Liver (tissue), 3 donors: ENCODE results near the gene SCAP.
A peak's percentile ranks its signal among the peaks of the same experiment; 100 is the strongest.

Experiments used
- EGR1 ChIP-seq, 2 donors: IDR thresholded peaks; 2 replicates each; pipeline ENCODE4 v1.6.1; 2016 to 2018; ENCODE audit warnings: antibody characterized with exemption in 2 of 2, low read depth in 2 of 2
- FOXA1 ChIP-seq: IDR thresholded peaks from 2 replicates; pipeline ENCODE4 v1.6.1; 2016; ENCODE audit warnings: antibody characterized with exemption
- GABPA ChIP-seq, 2 donors: IDR thresholded peaks in 1 of 2; conservative IDR thresholded peaks in 1 of 2; 2 replicates each; pipeline ENCODE4 v1.6.1; 2016; ENCODE audit warnings: antibody characterized with exemption in 2 of 2, mild to moderate bottlenecking in 1 of 2, moderate library complexity in 1 of 2
- HNF4A ChIP-seq, 2 donors: conservative IDR thresholded peaks; 2 replicates each; pipeline ENCODE4 v1.6.1; 2016; ENCODE audit warnings: antibody characterized with exemption in 2 of 2, mild to moderate bottlenecking in 2 of 2
- JUND ChIP-seq, 2 donors: IDR thresholded peaks; 2 replicates each; pipeline ENCODE4 v1.6.1; 2016; ENCODE audit warnings: antibody characterized with exemption in 2 of 2
- RAD21 ChIP-seq, 2 donors: IDR thresholded peaks; 2 replicates each; pipeline ENCODE4 v1.6.1; 2016; ENCODE audit warnings: antibody characterized with exemption in 2 of 2, mild to moderate bottlenecking in 2 of 2
- RXRA ChIP-seq, 2 donors: IDR thresholded peaks; 2 replicates each; pipeline ENCODE4 v1.6.1; 2017 to 2018; ENCODE audit warnings: antibody characterized with exemption in 2 of 2, mild to moderate bottlenecking in 1 of 2
- SP1 ChIP-seq: IDR thresholded peaks from 2 replicates; pipeline ENCODE4 v1.6.1; 2018; ENCODE audit warnings: antibody characterized with exemption, mild to moderate bottlenecking
- TAF1 ChIP-seq: conservative IDR thresholded peaks from 2 replicates; pipeline ENCODE4 v1.6.1; 2016; ENCODE audit warnings: antibody characterized with exemption, mild to moderate bottlenecking
- YY1 ChIP-seq: IDR thresholded peaks from 2 replicates; pipeline ENCODE4 v1.6.1; 2016; ENCODE audit warnings: antibody characterized with exemption, mild to moderate bottlenecking
- TF ChIP-seq, protein P1 (sequence below): fragments of 150-350 bp; IDR thresholded peaks from 2 replicates; pipeline ENCODE4 v1.5.1; 2017; ENCODE audit warnings: improper control_type of control experiment, low read depth, low read length; ENCODE audit not compliant: missing input control
- TF ChIP-seq, protein P2 (sequence below): IDR thresholded peaks from 2 replicates; pipeline ENCODE4 v1.6.1; 2016; ENCODE audit warnings: antibody characterized with exemption
- TF ChIP-seq, protein P3 (sequence below): IDR thresholded peaks from 2 replicates; pipeline ENCODE4 v1.6.1; 2016; ENCODE audit warnings: antibody characterized with exemption, mild to moderate bottlenecking
- TF ChIP-seq, protein P4 (sequence below): IDR thresholded peaks from 2 replicates; pipeline ENCODE4 v1.6.1; 2016; ENCODE audit warnings: antibody characterized with exemption
- donor health status: healthy.
- donor health status: healthy.

DNA sequence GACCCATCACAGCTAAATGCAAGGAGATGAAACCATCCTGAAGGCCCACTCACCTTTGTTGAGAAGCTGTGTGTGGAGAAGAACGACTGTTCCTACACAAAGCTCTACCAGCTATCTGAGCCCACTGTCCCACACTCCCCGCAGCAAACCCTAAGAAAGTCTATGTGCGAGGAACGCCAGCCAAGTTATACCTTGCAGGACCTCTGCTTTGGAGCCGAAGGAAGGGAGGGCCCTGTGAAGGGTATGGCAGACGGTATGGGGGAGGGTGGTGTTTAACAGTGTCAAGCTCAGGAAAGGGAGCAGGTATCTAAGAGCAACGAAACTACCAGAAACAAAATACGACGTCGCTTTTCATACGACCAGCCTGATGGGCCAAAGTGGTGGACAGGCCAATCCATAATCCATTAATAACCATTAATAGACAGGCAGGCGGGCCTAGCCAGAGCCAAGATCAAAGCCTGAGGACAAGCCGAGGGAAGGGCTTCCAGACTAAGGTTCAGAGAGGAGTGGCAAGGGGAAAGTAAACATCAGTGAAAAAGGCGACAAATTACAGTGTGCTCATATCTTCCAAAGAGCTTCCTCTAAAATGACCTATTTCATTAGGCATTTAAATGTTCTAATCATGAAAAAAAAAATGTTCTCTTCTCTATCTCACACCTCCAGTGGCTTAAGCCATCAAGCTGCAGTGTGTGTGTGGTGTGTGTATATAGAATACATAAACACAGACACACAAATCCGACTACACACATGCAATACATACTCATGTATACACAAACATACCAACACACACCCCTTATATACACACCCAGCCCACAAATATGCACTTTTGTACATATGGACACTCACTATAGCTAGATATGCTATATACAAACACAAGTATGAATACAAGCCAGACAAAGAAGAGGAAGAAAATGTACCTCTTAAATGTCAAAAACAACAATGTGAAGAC is 51.0 kb downstream of the SCAP start:
- TF ChIP-seq, protein P1, sequence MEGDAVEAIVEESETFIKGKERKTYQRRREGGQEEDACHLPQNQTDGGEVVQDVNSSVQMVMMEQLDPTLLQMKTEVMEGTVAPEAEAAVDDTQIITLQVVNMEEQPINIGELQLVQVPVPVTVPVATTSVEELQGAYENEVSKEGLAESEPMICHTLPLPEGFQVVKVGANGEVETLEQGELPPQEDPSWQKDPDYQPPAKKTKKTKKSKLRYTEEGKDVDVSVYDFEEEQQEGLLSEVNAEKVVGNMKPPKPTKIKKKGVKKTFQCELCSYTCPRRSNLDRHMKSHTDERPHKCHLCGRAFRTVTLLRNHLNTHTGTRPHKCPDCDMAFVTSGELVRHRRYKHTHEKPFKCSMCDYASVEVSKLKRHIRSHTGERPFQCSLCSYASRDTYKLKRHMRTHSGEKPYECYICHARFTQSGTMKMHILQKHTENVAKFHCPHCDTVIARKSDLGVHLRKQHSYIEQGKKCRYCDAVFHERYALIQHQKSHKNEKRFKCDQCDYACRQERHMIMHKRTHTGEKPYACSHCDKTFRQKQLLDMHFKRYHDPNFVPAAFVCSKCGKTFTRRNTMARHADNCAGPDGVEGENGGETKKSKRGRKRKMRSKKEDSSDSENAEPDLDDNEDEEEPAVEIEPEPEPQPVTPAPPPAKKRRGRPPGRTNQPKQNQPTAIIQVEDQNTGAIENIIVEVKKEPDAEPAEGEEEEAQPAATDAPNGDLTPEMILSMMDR: no peak
- TF ChIP-seq RAD21 (IDR thresholded peaks at IDR 0.05) (no peak), TAF1 (no peak), GABPA (IDR thresholded peaks at IDR 0.05 in 1 of 2, conservative IDR thresholded peaks at IDR 0.05 in 1 of 2) (no peak), EGR1 (IDR thresholded peaks at IDR 0.05; ENCODE audit: low read depth in 2 of 2) (no peak), YY1 (no peak), FOXA1 (no peak), RXRA (IDR thresholded peaks at IDR 0.05) (peak in 1 of 2 donors; percentile 46), HNF4A (conservative IDR thresholded peaks at IDR 0.05) (peak; percentile 51 to 52), SP1 (peak; percentile 36), JUND (IDR thresholded peaks at IDR 0.05) (no peak)
- TF ChIP-seq, protein P2, sequence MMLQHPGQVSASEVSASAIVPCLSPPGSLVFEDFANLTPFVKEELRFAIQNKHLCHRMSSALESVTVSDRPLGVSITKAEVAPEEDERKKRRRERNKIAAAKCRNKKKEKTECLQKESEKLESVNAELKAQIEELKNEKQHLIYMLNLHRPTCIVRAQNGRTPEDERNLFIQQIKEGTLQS: no peak
- TF ChIP-seq, protein P3, sequence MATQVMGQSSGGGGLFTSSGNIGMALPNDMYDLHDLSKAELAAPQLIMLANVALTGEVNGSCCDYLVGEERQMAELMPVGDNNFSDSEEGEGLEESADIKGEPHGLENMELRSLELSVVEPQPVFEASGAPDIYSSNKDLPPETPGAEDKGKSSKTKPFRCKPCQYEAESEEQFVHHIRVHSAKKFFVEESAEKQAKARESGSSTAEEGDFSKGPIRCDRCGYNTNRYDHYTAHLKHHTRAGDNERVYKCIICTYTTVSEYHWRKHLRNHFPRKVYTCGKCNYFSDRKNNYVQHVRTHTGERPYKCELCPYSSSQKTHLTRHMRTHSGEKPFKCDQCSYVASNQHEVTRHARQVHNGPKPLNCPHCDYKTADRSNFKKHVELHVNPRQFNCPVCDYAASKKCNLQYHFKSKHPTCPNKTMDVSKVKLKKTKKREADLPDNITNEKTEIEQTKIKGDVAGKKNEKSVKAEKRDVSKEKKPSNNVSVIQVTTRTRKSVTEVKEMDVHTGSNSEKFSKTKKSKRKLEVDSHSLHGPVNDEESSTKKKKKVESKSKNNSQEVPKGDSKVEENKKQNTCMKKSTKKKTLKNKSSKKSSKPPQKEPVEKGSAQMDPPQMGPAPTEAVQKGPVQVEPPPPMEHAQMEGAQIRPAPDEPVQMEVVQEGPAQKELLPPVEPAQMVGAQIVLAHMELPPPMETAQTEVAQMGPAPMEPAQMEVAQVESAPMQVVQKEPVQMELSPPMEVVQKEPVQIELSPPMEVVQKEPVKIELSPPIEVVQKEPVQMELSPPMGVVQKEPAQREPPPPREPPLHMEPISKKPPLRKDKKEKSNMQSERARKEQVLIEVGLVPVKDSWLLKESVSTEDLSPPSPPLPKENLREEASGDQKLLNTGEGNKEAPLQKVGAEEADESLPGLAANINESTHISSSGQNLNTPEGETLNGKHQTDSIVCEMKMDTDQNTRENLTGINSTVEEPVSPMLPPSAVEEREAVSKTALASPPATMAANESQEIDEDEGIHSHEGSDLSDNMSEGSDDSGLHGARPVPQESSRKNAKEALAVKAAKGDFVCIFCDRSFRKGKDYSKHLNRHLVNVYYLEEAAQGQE: no peak
- TF ChIP-seq, protein P4, sequence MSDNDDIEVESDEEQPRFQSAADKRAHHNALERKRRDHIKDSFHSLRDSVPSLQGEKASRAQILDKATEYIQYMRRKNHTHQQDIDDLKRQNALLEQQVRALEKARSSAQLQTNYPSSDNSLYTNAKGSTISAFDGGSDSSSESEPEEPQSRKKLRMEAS: no peak
